Measurements from ENCODE around the gene BANK1.
"Not testable (repeated sequence)": the region's sequence is repeated elsewhere in the genome, so short reads cannot be mapped to it uniquely, and the experiment has no call there.

Gene BANK1

GRCh38 chr4:101824500-101824899, 34.0 kb downstream of the BANK1 start:
- no peak for DNase-seq

GRCh38 chr4:101825953-101826352, 35.4 kb downstream of the BANK1 start:
- no peak for DNase-seq

- DNase-seq = no peak
Measured at GRCh38 chr4:101831816-101832215, 41.3 kb downstream of the BANK1 start.

- no peak for DNase-seq
Measured at GRCh38 chr4:101833480-101833879, 43.0 kb downstream of the BANK1 start.

- no peak for DNase-seq
Measured at GRCh38 chr4:101835121-101835904, 44.8 kb downstream of the BANK1 start.

- no peak for DNase-seq
Measured at GRCh38 chr4:101843054-101843453, 52.5 kb downstream of the BANK1 start.

GRCh38 chr4:101846550-101846949, 56.0 kb downstream of the BANK1 start:
- no peak for DNase-seq

GRCh38 chr4:101850698-101851097, 60.2 kb downstream of the BANK1 start:
- DNase-seq = no peak

- DNase-seq = no peak
Measured at GRCh38 chr4:101851672-101852071, 61.1 kb downstream of the BANK1 start.

GRCh38 chr4:101853028-101853427, 62.5 kb downstream of the BANK1 start:
- no peak for DNase-seq

GRCh38 chr4:101853691-101854090, 63.2 kb downstream of the BANK1 start:
- no peak for DNase-seq

- no peak for DNase-seq
Measured at GRCh38 chr4:101855239-101855638, 64.7 kb downstream of the BANK1 start.

GRCh38 chr4:101856149-101856548, 65.6 kb downstream of the BANK1 start:
- no peak for DNase-seq

GRCh38 chr4:101857176-101857575, 66.6 kb downstream of the BANK1 start:
- DNase-seq = no peak

- no peak for DNase-seq
Measured at GRCh38 chr4:101858641-101859040, 68.1 kb downstream of the BANK1 start.

- no peak for DNase-seq
Measured at GRCh38 chr4:101862595-101862994, 72.1 kb downstream of the BANK1 start.

- no peak for DNase-seq
Measured at GRCh38 chr4:101864660-101865059, 74.1 kb downstream of the BANK1 start.

GRCh38 chr4:101865501-101866062, 75.1 kb downstream of the BANK1 start:
- DNase-seq = no peak

- no peak for DNase-seq
Measured at GRCh38 chr4:101870874-101871273, 80.3 kb downstream of the BANK1 start.

- DNase-seq = no peak
Measured at GRCh38 chr4:101871962-101872676, 81.6 kb downstream of the BANK1 start.

GRCh38 chr4:101885574-101885973, 95.0 kb downstream of the BANK1 start:
- no peak for DNase-seq

- no peak for DNase-seq
Measured at GRCh38 chr4:101886826-101887225, 96.3 kb downstream of the BANK1 start.

- DNase-seq = no peak
Measured at GRCh38 chr4:101888472-101888871, 97.9 kb downstream of the BANK1 start.

- DNase-seq = not testable (repeated sequence)
Measured at GRCh38 chr4:101905527-101905926, 115.0 kb downstream of the BANK1 start.
